Smooth muscle cell (in vitro differentiated cells): ENCODE results near the gene TIRAP. TPM values are rescaled to one million over a fixed set of nuclear protein-coding genes. Genes with fewer than 3 reads are reported as not detected.

Source experiments
- DNase-seq: peaks from one replicate; lab custom pipeline; 2025; ENCODE audit not compliant: unreplicated experiment; lab: John Stamatoyannopoulos, UW
- H2AFZ ChIP-seq: fragments of 200-600 bp; sonication (generic); 2 replicates; pipeline ENCODE4 v1.6.0; 2016; ENCODE audit warnings: antibody characterized with exemption, low read depth, mild to moderate bottlenecking
- H3F3A ChIP-seq: fragments of 200-600 bp; sonication (generic); 2 replicates; pipeline ENCODE4 v1.6.0; 2017; ENCODE audit warnings: antibody characterized with exemption, low read depth
- H3K27ac ChIP-seq: fragments of 200-600 bp; sonication (generic); 2 replicates; pipeline ENCODE4 v1.5.1; 2016; ENCODE audit warnings: low read depth, mild to moderate bottlenecking
- H3K27me3 ChIP-seq: fragments of 200-600 bp; sonication (generic); 2 replicates; pipeline ENCODE4 v1.6.1; 2016; ENCODE audit warnings: low read depth, mild to moderate bottlenecking
- H3K36me3 ChIP-seq: fragments of 200-600 bp; sonication (generic); 2 replicates; pipeline ENCODE4 v1.5.1; 2016; ENCODE audit warnings: low read depth
- H3K4me1 ChIP-seq: fragments of 200-600 bp; sonication (generic); 2 replicates; pipeline ENCODE4 v1.5.1; 2016; ENCODE audit warnings: low read depth
- H3K4me2 ChIP-seq: fragments of 200-600 bp; sonication (generic); 2 replicates; pipeline ENCODE4 v1.6.0; 2016; ENCODE audit warnings: mild to moderate bottlenecking
- H3K4me3 ChIP-seq: fragments of 200-600 bp; sonication (generic); 2 replicates; pipeline ENCODE4 v1.5.1; 2016; ENCODE audit warnings: mild to moderate bottlenecking
- H3K79me2 ChIP-seq: fragments of 200-600 bp; sonication (generic); 2 replicates; pipeline ENCODE4 v1.6.0; 2016; ENCODE audit warnings: low read depth, mild to moderate bottlenecking
- H3K9ac ChIP-seq: fragments of 200-600 bp; sonication (generic); 2 replicates; pipeline ENCODE4 v1.6.0; 2016; ENCODE audit warnings: low read depth
- H3K9me3 ChIP-seq: fragments of 200-600 bp; sonication (generic); replicated peaks from 2 replicates; pipeline ENCODE4 v1.5.1; 2016; ENCODE audit warnings: low read depth
- H4K20me1 ChIP-seq: fragments of 200-600 bp; sonication (generic); 2 replicates; pipeline ENCODE4 v1.6.0; 2016; ENCODE audit warnings: low read depth
- WGBS: methylation state at CpG from one replicate; pipeline ENCODE4 v1.1.7; 2016; ENCODE audit warnings: low lambda C conversion rate; 5-methylcytosine and 5-hydroxymethylcytosine counted together
- polyA plus RNA-seq: library from polyadenylated mRNA; unstranded; fragments of >200 nt; fragmentation: Nextera tagmentation; extraction: Ambion mirVana; gene quantifications from 2 replicates; pipeline ENCODE4 v1.2.1, GENCODE V29; 2016
- total RNA-seq: library from RNA; depleted of rRNA; stranded (reverse); fragments of >200 nt; gene quantifications from 2 replicates; pipeline ENCODE4 v1.2.3, GENCODE V29; 2014
- TF ChIP-seq, protein P1 (sequence below): fragments of 200-600 bp; sonication (generic); IDR thresholded peaks from 2 replicates; pipeline ENCODE4 v1.5.1; 2017; ENCODE audit warnings: borderline replicate concordance, mild to moderate bottlenecking, antibody characterized with exemption; ENCODE audit not compliant: insufficient read depth, poor library complexity, severe bottlenecking

Gene TIRAP
- total and polyA plus RNA-seq, 2 experiments from 2014 or later = 2.9 to 3.7 TPM

DNA sequence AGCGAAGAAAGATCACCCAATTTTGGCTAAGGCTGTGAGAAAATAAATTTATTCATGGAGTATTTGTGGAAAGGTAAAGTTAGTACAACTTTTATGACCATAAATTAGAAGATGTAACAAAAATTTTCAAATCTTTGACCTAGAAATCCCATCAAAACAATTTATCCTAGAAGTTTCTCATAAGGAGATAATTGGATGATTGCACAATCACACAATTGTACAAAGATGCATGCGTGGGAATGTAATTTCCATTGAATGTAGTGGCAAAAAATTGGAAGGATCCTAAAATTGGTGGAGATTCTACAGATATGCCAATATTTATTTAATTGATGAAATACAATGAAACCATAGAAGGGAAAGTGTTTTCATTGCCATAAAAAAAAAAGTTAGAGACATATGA is 25.7 kb upstream of the TIRAP start:
- no peaks in the 10 kb centered on the region for H3K27me3 ChIP-seq
- no peaks in the 10 kb centered on the region for H3K79me2 ChIP-seq
- peaks cover 7% of the 10 kb centered on the region for H4K20me1 ChIP-seq
- peaks cover 10% of the 10 kb centered on the region for H3F3A ChIP-seq
- no peak overlapping the region for H3K4me2 ChIP-seq
- no peaks in the 10 kb centered on the region for H3K9me3 ChIP-seq
- H2AFZ ChIP-seq = no peak overlapping the region
- no peaks in the 10 kb centered on the region for H3K4me1 ChIP-seq
- no peak overlapping the region for H3K9ac ChIP-seq
- H3K27ac ChIP-seq = peak overlapping the region; percentile 7
- peaks cover 3% of the 10 kb centered on the region for H3K36me3 ChIP-seq
- TF ChIP-seq, protein P1, sequence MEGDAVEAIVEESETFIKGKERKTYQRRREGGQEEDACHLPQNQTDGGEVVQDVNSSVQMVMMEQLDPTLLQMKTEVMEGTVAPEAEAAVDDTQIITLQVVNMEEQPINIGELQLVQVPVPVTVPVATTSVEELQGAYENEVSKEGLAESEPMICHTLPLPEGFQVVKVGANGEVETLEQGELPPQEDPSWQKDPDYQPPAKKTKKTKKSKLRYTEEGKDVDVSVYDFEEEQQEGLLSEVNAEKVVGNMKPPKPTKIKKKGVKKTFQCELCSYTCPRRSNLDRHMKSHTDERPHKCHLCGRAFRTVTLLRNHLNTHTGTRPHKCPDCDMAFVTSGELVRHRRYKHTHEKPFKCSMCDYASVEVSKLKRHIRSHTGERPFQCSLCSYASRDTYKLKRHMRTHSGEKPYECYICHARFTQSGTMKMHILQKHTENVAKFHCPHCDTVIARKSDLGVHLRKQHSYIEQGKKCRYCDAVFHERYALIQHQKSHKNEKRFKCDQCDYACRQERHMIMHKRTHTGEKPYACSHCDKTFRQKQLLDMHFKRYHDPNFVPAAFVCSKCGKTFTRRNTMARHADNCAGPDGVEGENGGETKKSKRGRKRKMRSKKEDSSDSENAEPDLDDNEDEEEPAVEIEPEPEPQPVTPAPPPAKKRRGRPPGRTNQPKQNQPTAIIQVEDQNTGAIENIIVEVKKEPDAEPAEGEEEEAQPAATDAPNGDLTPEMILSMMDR = no peak
- 99% methylated on average over 2 of the region's 2 CpGs for WGBS
- DNase-seq = no peak
- H3K4me3 ChIP-seq = no peak overlapping the region

DNA sequence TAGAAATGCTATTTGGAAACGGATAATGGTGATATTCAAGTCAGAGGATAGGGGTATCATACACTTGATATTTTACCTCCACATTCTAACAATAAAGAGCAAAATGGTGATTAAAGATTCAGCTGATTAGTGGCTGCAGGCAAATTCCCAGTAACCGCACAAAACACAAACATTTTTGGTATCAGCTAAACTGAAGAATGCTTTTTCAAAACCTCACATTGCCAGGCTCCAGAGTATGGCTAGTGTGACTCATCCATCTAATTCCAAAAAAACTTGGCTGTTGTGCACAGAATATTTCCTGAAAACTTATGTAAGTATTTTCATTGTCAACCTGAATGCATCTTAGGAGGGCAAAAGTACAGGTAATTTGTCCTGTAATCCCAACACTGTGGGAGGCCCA is 25.1 kb upstream of the TIRAP start:
- TF ChIP-seq, protein P1 = no peak
- Histone ChIP-seq H3K36me3 (peaks cover 9% of the 10 kb centered on the region), H3F3A (peaks cover 10% of the 10 kb centered on the region), H3K9ac (no peak overlapping the region), H3K9me3 (no peaks in the 10 kb centered on the region), H3K27ac (peak overlapping the region; percentile 7), H3K4me3 (no peak overlapping the region), H3K27me3 (no peaks in the 10 kb centered on the region), H4K20me1 (peaks cover 7% of the 10 kb centered on the region), H3K79me2 (no peaks in the 10 kb centered on the region), H2AFZ (no peak overlapping the region), H3K4me2 (no peak overlapping the region), H3K4me1 (no peaks in the 10 kb centered on the region)
- WGBS = 58% methylated on average over 2 of the region's 2 CpGs
- DNase-seq = no peak

DNA sequence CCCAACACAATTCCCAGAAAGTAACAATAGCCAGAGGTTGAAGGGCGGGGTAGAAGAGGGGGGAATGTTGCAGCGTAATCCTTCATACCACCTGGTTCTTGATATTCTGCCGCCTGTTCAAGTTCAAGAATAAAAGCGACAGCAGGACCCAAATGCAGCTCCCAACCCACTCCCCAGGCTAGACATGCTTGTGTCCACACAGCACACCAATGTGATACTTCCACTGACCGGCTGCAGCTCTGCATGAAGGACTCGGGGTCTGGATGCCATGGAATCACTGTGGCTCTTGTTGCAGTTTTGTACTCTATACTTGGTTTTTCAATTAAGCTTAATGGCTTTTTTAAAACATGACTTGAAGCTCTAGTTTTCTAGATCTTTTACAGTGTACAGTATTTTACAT is 20.7 kb upstream of the TIRAP start:
- Histone ChIP-seq H3F3A (peaks cover 12% of the 10 kb centered on the region), H4K20me1 (peaks cover 10% of the 10 kb centered on the region), H3K36me3 (peaks cover 20% of the 10 kb centered on the region), H3K79me2 (peaks cover 8% of the 10 kb centered on the region), H3K27ac (no peak overlapping the region), H3K4me1 (no peaks in the 10 kb centered on the region), H3K27me3 (no peaks in the 10 kb centered on the region), H3K9ac (no peak overlapping the region), H3K4me3 (no peak overlapping the region), H3K9me3 (no peaks in the 10 kb centered on the region), H2AFZ (no peak overlapping the region), H3K4me2 (no peak overlapping the region)
- no peak for DNase-seq
- TF ChIP-seq, protein P1 = no peak
- WGBS = 98% methylated on average over 6 of the region's 6 CpGs

DNA sequence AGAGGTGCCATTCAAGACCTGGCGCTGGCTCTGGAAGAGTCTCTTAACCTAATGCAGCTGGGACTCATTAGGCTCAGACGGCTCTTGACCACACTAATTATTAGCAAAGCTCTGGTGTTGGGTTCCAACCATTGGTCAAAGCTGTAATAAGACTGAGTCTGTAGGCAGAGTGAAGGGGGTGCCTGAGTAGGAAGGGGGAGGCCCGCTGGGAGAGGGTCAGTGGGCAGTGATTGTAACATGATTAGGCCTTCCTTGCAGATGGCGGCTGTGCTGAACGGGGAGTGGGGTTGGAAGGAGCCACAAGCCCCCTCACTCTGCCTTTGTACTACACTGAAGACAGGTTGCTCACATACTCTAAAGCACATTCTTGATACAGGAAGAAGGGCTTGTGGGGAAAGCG is 19.4 kb upstream of the TIRAP start:
- no peak overlapping the region for H2AFZ ChIP-seq
- no peaks in the 10 kb centered on the region for H3K9me3 ChIP-seq
- peaks cover 21% of the 10 kb centered on the region for H3K79me2 ChIP-seq
- H3K4me3 ChIP-seq = no peak overlapping the region
- no peak overlapping the region for H3K4me2 ChIP-seq
- no peak overlapping the region for H3K9ac ChIP-seq
- WGBS = 98% methylated on average over 6 of the region's 6 CpGs
- TF ChIP-seq, protein P1 = no peak
- H3K27ac ChIP-seq = no peak overlapping the region
- H3K27me3 ChIP-seq = no peaks in the 10 kb centered on the region
- DNase-seq = no peak
- H3F3A ChIP-seq = peaks cover 11% of the 10 kb centered on the region
- H3K4me1 ChIP-seq = peaks cover 5% of the 10 kb centered on the region
- peaks cover 20% of the 10 kb centered on the region for H3K36me3 ChIP-seq
- peaks cover 4% of the 10 kb centered on the region for H4K20me1 ChIP-seq
